HG03066 (cell line): Measurements from ENCODE around the gene ELAVL3.
"Not testable (repeated sequence)": the region's sequence is repeated elsewhere in the genome, so short reads cannot be mapped to it uniquely, and the experiment has no call there.

ENCODE experiments used
- ATAC-seq: cut with Tn5 transposase; IDR thresholded peaks from one replicate; pipeline ENCODE4 v1.9.1; 2021; ENCODE audit warnings: low read depth; ENCODE audit not compliant: unreplicated experiment

Gene ELAVL3

DNA sequence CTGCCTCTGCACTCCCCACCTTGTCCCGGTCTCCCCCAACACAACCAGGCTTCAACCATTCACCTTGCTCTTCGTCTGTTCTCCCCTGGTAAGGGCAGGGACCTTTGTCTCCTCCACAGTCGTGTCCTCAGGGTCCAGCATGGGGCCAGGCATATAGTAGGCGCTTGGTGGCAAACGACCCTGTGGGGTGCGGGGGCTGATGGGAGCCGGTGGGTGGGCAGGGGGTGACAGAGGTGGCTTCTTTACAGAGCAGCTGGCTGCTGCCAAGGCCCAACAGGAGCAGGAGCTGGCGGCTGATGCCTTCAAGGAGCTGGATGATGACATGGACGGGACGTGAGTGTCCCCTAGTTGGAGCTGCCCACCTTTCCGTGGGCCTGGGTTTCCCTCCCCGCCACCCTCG lies 35.7 kb downstream of the ELAVL3 start:
- ATAC-seq: no peak

DNA sequence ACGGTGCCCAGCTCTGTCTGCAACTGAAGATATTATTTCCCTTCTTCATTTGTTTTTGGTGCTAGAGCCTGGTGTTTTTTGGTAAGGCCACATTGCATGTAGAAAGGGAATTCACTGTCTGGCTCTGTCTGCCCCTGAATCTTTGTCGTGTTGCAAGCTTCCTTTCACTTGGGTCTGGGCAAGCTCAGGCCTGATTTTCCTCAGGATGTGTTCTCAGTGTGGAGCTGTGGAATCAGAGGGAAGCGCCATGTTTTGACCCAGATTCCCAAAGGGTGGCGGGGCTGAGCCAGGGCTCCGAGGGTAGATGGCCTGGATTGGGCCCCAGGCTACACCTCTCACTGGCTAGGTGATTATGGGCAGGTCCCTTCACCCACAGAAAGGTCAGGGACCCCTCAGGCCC lies 36.8 kb downstream of the ELAVL3 start:
- ATAC-seq: no peak

DNA sequence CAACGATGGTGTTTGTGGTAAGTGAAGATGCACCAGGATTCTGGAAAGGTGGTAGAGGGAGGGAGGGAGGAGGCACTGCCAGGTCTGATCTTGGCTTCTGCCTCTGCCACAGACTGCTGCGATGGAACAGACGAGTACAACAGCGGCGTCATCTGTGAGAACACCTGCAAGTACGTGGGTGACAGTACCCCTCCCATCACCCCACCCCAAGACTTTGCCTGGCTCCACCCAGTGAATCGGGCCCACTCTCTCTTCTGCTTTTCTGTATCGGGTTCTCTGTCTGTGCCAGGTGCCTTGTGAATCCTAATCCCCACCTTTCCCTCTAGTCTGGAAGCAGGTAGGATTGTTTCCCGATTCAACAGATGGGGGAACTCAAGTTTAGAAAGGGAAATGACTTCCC lies 42.9 kb downstream of the ELAVL3 start:
- ATAC-seq: no peak

DNA sequence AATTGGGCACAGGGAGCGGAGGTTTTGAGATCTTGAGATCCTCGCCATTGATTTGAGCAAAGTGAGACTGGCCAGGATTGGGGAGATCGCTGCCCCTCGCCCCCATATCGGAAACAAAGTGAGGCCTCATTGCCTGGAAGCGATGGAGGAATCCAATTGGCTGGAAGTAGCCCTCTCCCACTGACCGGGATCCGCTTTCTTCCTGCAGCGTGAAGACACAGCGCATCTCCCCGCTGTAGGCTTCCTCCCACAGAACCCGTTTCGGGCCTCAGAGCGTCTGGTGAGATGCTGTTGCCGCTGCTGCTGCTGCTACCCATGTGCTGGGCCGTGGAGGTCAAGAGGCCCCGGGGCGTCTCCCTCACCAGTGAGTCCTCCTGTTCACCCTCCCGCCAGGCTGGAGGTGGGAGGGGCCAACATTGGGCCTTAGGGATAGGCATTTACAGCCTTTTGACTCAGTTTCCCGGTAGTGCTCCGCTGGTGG lies 45.0 kb downstream of the ELAVL3 start:
- ATAC-seq: no peak

DNA sequence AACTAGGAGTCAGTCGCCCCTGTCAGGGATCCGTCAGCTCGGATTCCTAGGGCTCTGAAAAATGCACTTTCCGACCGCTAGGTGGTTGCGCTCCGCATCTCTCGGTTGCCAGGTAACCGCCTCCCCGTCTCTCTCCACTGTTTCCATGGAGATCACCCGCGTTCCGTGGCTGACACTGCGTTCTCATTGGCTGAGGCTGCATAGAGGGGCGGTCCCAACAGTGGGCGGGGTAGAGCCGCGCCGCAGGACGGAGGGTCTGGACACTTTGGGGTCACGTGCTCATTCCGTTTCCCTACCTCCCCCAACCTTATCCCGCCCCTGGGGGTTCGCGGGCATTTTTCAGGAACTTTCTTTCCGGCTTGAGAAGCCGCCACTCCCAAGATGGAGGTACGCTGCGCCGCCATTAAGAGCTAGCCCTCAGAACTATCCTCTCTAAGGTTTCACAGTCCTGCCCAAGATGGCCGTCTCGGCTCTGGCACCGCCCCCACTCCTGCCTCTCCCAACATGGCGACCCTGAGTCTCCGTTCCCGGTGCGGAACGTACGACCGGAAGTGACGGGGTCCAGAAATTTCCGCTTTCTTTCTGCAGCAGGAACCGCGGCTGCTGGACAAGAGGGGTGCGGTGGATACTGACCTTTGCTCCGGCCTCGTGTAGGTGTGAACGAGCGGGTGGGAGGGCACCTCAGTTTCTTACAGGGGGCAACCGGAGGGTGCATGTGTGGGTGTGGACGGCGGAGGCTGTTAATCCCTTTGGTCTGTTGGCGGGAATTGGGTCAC lies 45.6 kb downstream of the ELAVL3 start, which contains the start of the genes ODAD3 and PRKCSH:
Gene ODAD3, minus strand, starts transcription at position 65 of the 776 bp plus-strand sequence. CDS start 105 bp downstream, outside the sequence.
Gene PRKCSH, plus strand, starts transcription at position 579 of the 776 bp plus-strand sequence. CDS start 483 bp downstream, outside the sequence.
- ATAC-seq: peak; percentile 87

DNA sequence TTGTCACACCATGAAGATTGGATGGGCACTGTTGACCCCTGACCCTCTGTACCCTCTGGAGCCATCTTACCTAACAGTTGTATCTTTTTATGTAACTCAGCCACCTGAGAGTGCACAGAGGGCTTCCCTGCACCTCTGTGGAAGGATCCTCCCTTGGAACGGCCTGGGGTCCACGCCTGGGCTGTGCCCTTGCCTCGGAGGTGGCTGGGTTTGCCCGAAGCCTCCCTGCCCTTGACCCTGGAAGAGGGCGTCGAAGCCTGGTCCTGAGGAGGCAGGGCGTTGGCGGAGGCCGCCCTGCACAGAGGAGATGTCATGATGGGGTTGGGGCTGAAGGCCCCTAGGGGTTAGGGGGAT lies 46.2 kb downstream of the ELAVL3 start:
- ATAC-seq: peak; percentile 4

DNA sequence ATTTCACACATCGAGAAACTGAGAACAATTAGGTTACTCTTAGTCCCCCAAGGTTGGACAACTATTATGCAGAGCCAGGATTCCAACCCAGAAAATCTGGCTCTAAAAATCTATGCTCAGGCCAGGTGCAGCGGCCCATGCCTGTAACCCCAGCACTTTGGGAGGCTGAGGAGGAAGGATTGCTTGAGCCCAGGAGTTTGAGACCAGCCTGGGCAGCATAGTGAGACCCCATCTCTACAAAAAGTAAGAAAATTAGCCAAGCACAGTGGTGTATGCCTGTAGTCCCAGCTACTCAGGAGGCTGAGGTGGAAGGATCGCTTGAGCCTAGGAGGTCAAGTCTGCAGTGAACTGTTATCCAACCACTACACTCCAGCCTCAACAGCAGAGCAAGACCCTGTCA lies 47.3 kb downstream of the ELAVL3 start:
- not testable (repeated sequence) for ATAC-seq

DNA sequence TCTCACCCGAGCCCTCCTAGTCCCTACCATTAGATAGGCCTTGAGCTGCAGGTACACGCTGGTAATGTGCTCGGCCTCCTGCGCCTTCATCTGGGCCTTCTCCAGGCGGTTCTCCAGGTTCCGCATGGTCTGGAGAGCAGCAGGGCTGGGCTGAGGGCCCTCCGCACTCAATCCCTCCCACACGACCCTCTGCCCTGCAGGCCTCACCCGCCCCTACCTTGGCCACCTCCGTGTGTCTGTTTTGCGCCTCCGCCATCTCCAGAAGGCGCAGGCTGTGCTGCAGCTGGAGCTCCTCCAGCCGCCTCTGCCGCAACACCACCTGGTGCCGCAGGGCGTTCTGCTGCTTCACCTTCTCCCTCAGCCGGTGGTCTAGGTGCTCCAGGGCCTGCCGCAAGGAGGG lies 54.2 kb downstream of the ELAVL3 start:
- ATAC-seq: no peak

DNA sequence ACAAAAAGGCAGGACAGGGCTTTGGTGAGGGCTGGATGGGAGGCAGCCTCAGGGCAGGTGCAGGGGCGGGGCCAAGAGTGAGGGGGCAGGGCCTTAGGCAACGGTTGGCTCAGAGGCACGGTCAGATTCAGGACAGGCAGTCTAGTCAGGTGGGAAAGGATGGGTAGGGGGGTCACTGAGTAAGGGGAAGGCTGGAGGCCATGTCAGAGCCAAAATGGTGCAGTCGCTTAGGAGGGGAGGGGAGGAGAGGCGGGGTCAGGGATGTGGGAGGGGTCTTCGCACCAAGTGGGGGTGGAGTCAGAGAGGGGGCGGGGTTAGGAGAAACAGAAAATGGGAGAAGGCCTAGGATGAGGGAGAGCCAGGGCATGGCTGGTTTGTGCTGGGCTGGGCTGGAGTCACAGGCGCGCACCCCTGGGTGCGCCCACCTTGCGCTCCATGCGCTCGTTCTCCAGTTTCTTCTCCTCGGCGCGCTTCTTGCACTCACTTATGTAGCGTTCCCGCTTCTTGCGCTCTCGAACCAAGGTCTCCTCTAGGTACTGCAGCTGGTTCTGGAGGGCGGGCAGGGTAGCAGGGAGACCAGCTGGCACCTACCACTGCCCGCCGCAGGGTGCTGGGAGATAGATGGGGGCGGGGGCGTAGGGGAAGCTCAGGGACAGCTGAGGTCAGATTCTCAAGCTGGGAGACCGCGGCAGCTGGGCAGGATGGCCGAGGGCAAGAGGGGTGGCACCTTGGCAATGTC lies 55.0 kb downstream of the ELAVL3 start:
- ATAC-seq: no peak

DNA sequence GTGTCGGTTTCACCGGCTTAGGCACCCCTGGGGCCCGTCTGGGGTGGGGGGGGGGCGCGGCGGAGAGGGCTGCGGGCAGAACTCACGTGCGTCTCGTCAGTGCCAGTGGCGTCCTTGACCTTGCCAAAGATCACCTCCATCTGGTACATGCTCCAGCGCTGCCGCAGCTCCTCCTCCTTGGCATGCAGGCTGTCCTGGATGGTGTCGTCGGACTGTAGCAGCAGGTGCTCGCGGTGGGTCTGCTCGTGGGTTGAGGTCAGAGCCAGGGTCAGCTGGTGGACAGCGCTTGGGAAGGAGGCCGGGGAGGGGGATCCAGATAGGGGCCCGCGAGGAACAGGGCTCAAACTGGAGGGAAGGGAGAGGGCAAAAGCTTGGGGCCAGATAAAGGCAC lies 57.1 kb downstream of the ELAVL3 start:
- no peak for ATAC-seq

DNA sequence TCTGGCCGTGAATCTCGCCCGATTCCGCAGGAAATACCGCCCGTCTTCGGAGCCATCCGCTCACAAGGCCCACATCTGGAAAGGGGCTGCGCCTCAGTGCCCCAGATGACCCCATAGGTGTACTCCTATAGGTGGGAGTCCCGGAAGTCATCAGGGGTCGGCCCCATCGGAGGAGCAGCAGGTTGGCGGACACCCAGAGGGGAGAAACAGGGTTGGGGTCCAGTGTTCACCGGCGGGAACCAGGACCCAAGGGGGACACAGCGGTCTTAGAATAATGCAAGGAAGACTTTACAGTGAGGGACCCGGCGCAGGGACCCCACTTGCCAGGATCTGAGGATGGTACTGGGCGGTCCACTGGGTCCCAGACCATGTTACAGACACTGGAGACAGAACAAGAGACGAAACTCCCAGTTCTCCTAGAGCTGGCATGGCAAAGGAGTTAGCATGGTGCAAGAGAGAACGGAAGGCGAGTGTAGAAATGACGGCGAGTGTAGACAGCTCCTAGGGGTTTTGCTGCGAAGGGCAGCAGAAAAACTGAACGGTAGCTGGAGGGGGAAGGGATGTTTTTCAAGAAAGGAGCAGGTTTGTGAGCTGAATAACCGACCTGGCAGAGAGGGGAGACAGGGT lies 57.6 kb downstream of the ELAVL3 start:
- ATAC-seq: no peak

DNA sequence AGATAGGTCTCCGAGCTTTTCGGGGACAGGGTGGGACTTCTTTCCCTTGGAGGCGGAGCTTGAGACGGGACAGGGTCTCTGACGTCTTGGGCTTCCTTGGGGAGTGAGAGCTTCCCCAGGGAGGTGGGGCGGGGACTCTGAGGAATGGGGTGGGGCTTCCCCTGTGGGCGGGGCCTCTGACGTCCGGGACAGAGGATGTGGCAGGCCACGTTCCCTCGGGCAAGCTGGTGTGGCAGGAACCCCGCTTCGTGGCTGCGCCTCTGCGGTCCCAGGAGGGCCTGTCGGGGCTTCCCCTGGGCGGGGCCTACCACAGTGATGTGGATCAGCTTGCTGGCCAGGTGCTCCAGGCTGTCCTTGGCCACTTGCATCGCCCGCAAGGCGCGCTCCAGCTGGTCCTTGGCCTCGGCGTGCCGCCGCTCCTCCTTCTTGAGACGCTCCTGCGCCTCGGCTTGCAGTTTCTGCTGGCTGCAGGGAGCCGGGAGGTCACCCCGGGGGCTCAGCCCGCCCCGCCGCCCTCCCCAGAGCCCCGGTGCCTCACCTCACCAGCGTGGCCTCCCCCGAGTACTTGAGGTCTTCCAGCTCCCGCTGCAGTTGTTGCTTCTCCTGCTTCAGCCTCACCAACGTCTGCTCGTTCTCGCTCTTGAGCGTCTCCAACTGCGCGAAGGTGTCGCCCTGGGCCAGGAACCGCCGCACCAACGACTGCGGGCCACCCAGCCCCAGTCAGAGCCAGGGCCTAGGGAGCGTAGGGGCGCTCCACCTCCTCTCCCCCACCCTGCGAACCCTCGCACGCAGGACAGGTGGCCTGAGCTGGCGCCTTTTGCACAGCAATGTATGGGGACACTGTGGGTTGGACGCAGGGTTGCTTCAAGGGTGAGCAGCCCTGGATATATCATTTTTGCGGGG lies 58.4 kb downstream of the ELAVL3 start:
- peak; percentile 58 for ATAC-seq

DNA sequence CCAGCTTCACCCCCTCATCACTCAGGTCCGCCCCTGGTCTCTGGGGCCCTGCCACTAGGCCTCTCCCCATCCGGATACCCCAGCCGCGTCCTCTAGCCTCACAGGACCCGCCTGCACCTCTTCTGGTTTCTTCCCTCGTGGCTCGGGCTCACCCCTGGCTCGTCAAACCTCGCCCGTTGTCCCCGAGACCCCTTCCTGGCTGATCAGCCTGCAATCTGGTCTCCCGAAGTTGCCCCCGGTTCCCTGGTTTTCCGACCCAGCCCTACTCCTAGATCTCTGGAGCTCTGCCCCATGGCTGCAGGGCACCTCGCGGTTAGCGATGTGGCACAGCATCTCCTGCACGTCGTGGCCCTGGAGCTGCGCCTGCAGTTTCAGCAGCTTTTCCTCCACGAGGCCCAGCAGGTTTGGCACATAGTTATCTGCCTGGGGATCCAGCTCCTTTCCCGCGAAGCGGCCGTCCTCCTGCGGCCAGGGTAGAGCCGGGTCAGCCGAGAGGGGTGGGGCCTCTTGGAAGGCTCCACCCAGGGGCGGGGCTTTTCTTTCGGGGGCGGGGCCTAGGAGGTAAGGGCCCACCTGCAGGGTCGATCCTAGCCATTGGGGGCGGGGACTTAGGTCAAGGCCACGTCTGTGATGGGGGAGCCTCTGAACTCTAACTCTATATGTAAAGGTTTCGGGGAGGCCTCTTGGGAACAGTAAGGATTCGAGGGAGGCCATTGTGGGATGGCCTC lies 59.3 kb downstream of the ELAVL3 start:
- ATAC-seq: peak; percentile 39

DNA sequence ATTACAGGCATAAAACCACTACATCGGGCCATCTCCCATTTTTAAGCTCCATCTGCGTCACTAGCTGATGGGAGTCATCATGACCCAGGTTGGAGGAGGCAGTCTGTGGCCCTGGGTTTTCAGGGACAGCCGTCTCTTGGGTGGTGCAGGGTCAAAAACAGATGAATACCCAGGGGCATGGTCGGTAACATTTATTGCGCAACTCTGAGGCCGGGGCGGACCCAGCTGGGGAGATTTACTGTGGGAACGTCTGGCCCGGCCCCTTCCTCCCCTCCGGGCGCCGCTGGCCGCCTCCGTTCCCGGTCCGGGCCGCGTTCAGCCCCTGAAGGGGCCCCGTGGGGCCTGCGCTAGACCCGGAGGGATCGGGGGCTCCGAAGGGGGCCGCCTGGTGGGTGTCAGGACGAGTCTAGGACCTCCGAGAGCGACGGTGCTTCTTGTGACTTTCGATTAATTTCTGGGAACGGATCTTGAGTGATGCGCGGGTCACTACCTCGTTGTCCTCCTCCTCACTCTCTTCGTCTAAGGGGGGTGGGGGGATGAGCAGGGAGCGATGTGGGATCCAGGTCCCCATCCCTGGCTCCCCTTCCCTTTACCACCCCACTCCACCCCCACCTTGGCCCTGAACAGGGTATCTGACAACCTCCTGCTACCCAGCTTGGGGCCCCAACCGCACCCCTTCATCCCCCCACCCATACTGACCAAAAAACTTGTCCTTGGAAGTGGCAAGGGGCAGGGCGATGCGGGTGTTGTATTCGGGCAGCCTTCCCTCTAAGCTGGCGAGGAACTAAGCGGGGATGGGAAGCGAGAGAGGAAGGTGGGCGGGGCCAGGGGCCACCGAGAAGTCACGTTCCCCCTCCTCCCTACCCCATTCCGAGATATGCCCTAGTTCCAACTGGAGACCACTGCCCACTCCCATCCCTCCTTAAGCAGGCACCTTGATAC lies 60.1 kb downstream of the ELAVL3 start:
- ATAC-seq: no peak

DNA sequence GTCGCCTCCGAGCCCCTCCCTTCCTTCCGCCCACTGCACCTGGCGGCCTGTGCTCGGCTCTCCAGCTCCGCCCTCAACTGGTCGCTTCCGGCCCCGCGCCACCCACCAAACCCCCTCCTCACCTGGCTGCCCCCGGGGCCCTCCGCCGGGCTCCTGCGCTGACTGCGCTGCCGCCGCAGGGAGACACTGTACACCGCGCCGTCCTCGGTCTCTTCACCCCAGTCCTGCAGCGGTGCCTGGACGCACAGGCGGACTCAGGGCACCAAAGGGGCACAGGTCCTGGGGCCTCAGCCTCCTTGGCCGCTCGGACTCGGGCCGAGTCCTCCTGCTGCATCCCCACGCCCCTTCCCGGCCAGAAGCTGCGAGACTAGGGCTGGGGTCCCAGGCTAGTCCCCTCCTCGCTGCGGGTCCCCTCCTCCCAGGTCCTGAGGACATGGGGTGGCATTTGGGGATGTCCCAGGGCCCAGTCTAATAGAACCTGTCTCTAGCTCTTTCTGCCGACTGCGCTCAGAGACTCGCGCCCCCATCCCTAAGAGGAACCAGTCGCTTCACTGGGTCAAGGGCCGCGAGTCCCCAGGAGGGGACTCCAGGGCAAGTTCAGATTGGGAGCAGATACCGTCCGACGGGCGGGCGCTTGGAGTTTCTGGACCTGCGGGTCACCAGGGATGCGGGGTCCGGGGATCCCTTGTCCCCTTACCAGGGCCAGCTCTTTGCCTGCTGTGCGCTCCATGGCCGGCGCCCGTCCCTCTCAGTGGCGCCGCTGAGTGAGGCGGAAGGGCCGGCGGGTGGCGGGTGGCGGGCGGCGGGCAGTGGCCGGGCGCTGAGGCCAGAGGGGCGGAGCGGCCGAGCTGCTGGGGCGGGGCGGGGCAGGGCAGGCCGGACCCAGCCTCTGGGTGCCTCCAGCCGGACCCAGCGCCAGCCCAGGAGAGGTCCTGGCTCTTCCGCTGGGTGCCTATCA lies 62.0 kb downstream of the ELAVL3 start, which contains the start of gene RGL3:
Gene RGL3, minus strand, starts transcription at position 766 of the 958 bp plus-strand sequence. Its CDS starts 36 bp downstream, at position 730.
- no peak for ATAC-seq

DNA sequence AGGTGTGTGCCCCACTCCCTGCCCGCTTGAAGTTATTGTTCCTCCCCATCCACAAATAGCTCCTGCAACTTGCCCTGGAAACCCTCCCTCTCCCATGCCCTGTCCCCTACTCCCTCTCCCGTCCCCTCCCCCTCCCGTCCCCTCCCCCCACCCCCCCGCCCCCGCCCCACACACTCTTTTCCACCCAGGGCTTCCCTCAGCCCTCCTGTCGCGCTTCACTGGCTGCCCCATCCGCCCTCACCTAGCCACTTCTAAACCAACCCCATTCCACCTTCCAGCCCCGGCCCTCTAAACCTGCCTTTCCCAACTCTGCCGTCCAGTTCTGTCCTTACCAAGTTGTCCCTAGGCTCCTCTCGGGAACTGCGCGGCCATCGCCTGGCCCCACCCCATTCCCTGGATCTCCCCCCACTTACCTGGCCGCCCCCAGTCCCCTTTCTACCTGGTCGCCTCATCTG lies 62.7 kb downstream of the ELAVL3 start:
- no peak for ATAC-seq

DNA sequence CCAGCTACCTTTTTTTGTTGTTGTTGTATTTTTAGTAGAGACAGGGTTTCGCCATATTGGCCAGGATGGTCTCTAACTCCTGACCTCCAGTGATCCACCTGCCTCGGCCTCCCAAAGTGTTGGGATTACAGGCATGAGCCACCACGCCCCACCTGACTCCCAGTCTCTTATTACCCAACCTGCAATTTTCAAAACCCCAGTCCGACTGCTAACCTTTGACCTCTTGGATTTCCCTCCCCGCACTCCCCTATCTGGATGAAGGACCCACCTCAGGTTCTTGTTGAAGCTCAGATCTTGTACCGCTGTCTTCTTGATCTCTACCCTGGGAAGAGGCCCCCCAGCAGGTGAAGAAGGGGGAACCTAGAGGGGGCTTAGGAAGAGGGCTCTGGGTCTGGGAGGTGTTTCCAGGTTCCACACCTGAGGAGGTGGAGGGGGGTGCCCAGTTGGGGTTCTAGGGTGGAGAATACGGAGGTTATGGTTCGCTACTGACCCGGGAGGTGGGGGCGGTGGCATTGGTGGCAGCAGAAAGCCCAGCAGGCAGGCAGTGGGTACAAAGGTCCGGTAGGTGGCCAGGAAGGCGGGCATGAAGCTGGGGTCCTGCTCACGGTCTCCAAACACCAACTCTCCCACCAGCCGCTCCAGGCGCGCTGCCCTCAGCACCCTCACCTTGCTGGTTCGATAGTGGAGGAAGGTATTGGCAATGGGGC lies 64.3 kb downstream of the ELAVL3 start:
- no peak for ATAC-seq
